ENCODE results near the gene IGSF9. TPM values are rescaled to one million over a fixed set of nuclear protein-coding genes. Genes with fewer than 3 reads are reported as not detected.

IGSF9 gene
- total and polyA plus RNA-seq, 2 of the 13 experiments (the other 11 are each of a cell fraction or from before 2014, with no cell fraction given) = 0.03 TPM; not detected in 1

DNA sequence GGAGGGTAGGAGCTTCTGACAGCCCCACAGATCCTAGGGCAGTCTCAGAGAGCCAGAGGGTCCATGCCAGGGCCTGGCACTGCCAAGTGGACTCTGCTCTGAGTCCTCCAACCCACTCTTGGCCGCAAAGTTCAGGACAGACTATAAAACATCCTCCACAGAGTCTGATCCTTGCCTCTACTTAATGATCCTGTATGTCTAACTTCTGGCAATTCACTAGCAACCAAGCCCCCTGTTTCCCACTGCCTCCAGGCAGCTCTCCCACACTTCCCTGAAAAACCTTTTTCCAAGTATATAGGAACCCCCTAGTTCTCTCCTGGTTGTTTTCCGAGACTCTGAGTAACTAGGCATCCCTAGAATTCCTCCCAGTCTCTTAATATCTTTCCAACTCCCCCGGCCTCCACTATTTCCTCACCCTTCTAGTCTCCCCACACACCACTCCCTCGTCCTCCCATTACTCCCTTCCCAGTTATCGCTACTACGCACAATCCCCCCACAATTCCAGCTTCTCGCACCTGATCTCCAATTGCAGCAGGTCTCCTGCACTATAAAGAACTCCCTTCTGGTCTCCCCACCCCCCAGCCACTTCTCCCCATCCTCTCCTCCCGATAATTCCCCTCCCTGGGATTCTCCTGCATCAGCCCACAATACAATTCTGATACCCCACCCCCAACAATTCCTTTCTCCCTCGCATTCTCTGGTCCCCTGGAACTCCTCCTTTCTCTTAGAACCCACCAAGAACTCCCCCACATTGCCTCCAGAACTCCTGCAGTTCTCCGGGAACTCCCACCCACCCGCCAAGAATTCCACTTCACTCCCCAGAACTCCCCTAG, 574 bp downstream of the IGSF9 start:
- FAIRE-seq (no peak), ATAC-seq (no peak), DNase-seq (ENCODE audit: low spot score) (no peak)
- Histone ChIP-seq H3K4me2 (ENCODE audit: low read depth, low read length) (peak overlapping the region; percentile 53), H3K27ac (ENCODE audit: extremely low read length, insufficient read depth, low read length) (no peak overlapping the region), H3K4me3 (replicated peaks in 1 of 3; ENCODE audit: insufficient read depth in 1 of 3, low read depth in 2 of 3, low read length in 3 of 3) (peak overlapping the region in 1 of 3 experiments; percentile 58; a peak in 1 of 6 replicates), H4K20me1 (ENCODE audit: insufficient read depth, low read length) (no peaks in the 10 kb centered on the region), H3K27me3 (ENCODE audit: control insufficient read depth in 1 of 2, insufficient read depth in 2 of 2, low read length in 2 of 2) (peaks cover 14 to 73% of the 10 kb centered on the region in 2 experiments; a peak in 4 of 5 replicates), H3K36me3 (replicated peaks in 1 of 2; ENCODE audit: control insufficient read depth in 1 of 2, insufficient read depth in 2 of 2, low read length in 2 of 2) (no peaks in the 10 kb centered on the region), H3K79me2 (ENCODE audit: insufficient read depth, low read length) (no peaks in the 10 kb centered on the region), H3K4me1 (ENCODE audit: insufficient read depth, low read length) (peaks cover 11% of the 10 kb centered on the region), H2AFZ (ENCODE audit: low read length) (no peak overlapping the region), H3K9ac (ENCODE audit: insufficient read depth, low read depth, low read length) (no peak overlapping the region), H3K9me3 (ENCODE audit: low read length) (no peaks in the 10 kb centered on the region)
- CTCF ChIA-PET (ENCODE audit: low intra/inter-chr PET ratio, low total read pairs) = interaction anchor here (1.9 kb wide), 1 partner anchor 63 kb away, joined by 4 read pairs; no protein-coding TSS in a partner anchor
- TF ChIP-seq PPARG (CRISPR knock-in tag; conservative IDR thresholded peaks at IDR 0.05) (no peak), ZNF678 (CRISPR knock-in tag; IDR thresholded peaks at IDR 0.05) (no peak), MEF2D (CRISPR knock-in tag; IDR thresholded peaks at IDR 0.05) (no peak), ZNF879 (CRISPR knock-in tag; IDR thresholded peaks at IDR 0.05) (no peak), MAFF (IDR thresholded peaks at IDR 0.05; ENCODE audit: low read depth, low read length) (no peak), ZNF780A (CRISPR knock-in tag; IDR thresholded peaks at IDR 0.05) (no peak), U2AF2 (IDR thresholded peaks at IDR 0.05; ENCODE audit: low read depth, low read length) (no peak), PAX8 (CRISPR knock-in tag; IDR thresholded peaks at IDR 0.05; ENCODE audit: borderline replicate concordance) (no peak), XBP1 (CRISPR knock-in tag; IDR thresholded peaks at IDR 0.05) (no peak)
- TF ChIP-seq, protein P1, sequence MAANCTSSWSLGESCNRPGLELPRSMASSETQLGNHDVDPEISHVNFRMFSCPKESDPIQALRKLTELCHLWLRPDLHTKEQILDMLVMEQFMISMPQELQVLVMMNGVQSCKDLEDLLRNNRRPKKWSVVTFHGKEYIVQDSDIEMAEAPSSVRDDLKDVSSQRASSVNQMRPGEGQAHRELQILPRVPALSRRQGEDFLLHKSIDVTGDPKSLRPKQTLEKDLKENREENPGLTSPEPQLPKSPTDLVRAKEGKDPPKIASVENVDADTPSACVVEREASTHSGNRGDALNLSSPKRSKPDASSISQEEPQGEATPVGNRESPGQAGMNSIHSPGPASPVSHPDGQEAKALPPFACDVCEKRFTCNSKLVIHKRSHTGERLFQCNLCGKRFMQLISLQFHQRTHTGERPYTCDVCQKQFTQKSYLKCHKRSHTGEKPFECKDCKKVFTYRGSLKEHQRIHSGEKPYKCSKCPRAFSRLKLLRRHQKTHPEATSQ (CRISPR knock-in tag; IDR thresholded peaks at IDR 0.05; ENCODE audit: borderline replicate concordance) = no peak
- TF ChIP-seq, protein P2, sequence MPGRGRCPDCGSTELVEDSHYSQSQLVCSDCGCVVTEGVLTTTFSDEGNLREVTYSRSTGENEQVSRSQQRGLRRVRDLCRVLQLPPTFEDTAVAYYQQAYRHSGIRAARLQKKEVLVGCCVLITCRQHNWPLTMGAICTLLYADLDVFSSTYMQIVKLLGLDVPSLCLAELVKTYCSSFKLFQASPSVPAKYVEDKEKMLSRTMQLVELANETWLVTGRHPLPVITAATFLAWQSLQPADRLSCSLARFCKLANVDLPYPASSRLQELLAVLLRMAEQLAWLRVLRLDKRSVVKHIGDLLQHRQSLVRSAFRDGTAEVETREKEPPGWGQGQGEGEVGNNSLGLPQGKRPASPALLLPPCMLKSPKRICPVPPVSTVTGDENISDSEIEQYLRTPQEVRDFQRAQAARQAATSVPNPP (CRISPR knock-in tag; IDR thresholded peaks at IDR 0.05) = no peak
- TF ChIP-seq, protein P3, sequence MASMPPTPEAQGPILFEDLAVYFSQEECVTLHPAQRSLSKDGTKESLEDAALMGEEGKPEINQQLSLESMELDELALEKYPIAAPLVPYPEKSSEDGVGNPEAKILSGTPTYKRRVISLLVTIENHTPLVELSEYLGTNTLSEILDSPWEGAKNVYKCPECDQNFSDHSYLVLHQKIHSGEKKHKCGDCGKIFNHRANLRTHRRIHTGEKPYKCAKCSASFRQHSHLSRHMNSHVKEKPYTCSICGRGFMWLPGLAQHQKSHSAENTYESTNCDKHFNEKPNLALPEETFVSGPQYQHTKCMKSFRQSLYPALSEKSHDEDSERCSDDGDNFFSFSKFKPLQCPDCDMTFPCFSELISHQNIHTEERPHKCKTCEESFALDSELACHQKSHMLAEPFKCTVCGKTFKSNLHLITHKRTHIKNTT (CRISPR knock-in tag; IDR thresholded peaks at IDR 0.05) = no peak
- TF ChIP-seq, protein P4, sequence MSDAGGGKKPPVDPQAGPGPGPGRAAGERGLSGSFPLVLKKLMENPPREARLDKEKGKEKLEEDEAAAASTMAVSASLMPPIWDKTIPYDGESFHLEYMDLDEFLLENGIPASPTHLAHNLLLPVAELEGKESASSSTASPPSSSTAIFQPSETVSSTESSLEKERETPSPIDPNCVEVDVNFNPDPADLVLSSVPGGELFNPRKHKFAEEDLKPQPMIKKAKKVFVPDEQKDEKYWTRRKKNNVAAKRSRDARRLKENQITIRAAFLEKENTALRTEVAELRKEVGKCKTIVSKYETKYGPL (CRISPR knock-in tag; IDR thresholded peaks at IDR 0.05) = no peak
- POLR2A ChIA-PET = no interaction called here
- in situ Hi-C loops (cut with HindIII; ENCODE audit: extremely low pct_ligation_motif_present, low pct_unique_long_range_greater_than_20kb) = no loop called here
- BruUV-seq (replicated peaks) = no TSS peak
- intact Hi-C loops (cut with micrococcal nuclease; ENCODE audit: unreplicated experiment) = no loop called here
- WGBS (ENCODE audit: low lambda C conversion rate) = 52% methylated on average over 11 of the region's 11 CpGs
